Thyroid gland (tissue), 4 donors: ENCODE results near the gene CDK13.

Experiments
- POLR2A ChIP-seq, 2 donors: fragments of 450-650 bp; IDR thresholded peaks; one replicate each; pipeline ENCODE4 v1.6.1; 2017; ENCODE audit warnings: antibody characterized with exemption in 2 of 2, mild to moderate bottlenecking in 2 of 2, moderate library complexity in 1 of 2
- TF ChIP-seq, protein P1 (sequence below), 6 experiments: fragments of 200-600 bp in 3 of 6; fragments of 450-650 bp in 3 of 6; sonication (generic) in 3 of 6; IDR thresholded peaks; one replicate each; pipeline ENCODE4 v1.5.1; 2016 to 2019; ENCODE audit warnings: antibody characterized with exemption in 6 of 6, mild to moderate bottlenecking in 2 of 6, inconsistent platforms in 1 of 6, moderate library complexity in 1 of 6

DNA sequence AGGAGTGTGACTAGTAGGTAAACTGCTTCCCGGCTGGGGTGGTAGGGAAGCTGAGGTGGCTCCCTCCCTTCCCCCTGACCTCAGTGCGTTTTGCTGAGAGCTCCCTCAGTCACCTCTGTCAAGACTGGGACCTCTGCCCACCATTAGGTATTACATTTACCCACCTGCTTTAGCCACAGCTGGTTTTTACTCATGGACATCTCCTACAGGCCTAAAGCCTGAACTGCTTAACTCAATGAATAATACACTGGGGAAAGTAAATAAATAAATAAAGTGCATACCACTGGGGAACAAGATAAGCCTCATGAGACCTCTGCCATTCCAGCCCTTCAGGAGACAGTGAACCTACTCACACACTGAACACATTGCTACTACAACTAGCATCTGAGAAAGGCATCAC, 38.9 kb upstream of the CDK13 start:
- TF ChIP-seq, protein P1, sequence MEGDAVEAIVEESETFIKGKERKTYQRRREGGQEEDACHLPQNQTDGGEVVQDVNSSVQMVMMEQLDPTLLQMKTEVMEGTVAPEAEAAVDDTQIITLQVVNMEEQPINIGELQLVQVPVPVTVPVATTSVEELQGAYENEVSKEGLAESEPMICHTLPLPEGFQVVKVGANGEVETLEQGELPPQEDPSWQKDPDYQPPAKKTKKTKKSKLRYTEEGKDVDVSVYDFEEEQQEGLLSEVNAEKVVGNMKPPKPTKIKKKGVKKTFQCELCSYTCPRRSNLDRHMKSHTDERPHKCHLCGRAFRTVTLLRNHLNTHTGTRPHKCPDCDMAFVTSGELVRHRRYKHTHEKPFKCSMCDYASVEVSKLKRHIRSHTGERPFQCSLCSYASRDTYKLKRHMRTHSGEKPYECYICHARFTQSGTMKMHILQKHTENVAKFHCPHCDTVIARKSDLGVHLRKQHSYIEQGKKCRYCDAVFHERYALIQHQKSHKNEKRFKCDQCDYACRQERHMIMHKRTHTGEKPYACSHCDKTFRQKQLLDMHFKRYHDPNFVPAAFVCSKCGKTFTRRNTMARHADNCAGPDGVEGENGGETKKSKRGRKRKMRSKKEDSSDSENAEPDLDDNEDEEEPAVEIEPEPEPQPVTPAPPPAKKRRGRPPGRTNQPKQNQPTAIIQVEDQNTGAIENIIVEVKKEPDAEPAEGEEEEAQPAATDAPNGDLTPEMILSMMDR (IDR thresholded peaks at IDR 0.05) = no peak
- no peak for TF ChIP-seq POLR2A (IDR thresholded peaks at IDR 0.05)
